HK-2 (cell line): Measurements from ENCODE around the gene RASSF8.

Experiments used
- DNase-seq: peaks from one replicate; pipeline ENCODE4 v3.0.0-alpha.2; 2018; ENCODE audit not compliant: unreplicated experiment

RASSF8 gene

GRCh38 chr12:26125400-26126339 is 167.2 kb downstream of the RASSF8 start:
- DNase-seq: peak; percentile 89

GRCh38 chr12:26126340-26127284 is 168.1 kb downstream of the RASSF8 start:
- peak; percentile 88 for DNase-seq

GRCh38 chr12:26127404-26127803 is 168.9 kb downstream of the RASSF8 start:
- DNase-seq: no peak

GRCh38 chr12:26128168-26128567 is 169.7 kb downstream of the RASSF8 start:
- DNase-seq: no peak
